Activated CD4-positive, alpha-beta T cell treated with anti-CD3 and anti-CD28 coated beads, Interleukin-2, amount 50 U/mL, for 24 hours (primary cell): Measurements from ENCODE around the gene METTL1.

ENCODE experiments used
- DNase-seq, 2 donors: peaks; one replicate each; pipeline ENCODE4 v3.0.0-alpha.2; 2020; ENCODE audit warnings: low read depth in 1 of 2, low spot score in 1 of 2

METTL1 gene

DNA sequence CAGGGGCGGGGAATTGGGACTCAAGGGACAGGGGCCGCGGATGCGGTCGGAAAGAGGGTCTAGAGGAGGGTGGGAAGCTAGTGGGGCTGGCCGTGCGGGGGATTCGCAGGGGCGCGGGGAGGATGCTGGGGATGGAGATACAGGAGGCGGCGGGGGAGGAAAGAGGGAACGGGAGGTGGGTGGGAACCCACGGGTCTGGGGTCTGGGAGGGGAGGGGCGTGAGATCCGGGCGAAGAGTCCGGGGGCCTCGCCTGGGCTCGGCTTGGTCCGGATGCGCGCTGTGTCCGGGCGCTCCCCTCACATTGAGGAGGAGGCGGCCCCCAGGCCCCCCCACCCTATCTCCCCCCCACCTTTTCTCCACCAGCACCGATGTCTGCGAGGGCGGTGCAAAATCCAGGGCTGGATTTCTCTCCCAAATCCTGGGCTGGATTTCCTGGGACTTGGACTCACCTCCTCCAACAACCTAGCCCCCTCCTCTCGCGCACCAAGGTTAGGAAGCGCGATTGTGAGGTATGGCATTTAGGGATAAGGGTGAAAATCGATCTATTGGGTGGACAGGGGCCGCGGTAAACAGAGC, 33.2 kb downstream of the METTL1 start, which contains the start of gene AGAP2:
AGAP2 (minus strand) TSS at position 82 of the 577 bp plus-strand sequence. CDS start 496 bp downstream, outside the sequence.
- DNase-seq: no peak

DNA sequence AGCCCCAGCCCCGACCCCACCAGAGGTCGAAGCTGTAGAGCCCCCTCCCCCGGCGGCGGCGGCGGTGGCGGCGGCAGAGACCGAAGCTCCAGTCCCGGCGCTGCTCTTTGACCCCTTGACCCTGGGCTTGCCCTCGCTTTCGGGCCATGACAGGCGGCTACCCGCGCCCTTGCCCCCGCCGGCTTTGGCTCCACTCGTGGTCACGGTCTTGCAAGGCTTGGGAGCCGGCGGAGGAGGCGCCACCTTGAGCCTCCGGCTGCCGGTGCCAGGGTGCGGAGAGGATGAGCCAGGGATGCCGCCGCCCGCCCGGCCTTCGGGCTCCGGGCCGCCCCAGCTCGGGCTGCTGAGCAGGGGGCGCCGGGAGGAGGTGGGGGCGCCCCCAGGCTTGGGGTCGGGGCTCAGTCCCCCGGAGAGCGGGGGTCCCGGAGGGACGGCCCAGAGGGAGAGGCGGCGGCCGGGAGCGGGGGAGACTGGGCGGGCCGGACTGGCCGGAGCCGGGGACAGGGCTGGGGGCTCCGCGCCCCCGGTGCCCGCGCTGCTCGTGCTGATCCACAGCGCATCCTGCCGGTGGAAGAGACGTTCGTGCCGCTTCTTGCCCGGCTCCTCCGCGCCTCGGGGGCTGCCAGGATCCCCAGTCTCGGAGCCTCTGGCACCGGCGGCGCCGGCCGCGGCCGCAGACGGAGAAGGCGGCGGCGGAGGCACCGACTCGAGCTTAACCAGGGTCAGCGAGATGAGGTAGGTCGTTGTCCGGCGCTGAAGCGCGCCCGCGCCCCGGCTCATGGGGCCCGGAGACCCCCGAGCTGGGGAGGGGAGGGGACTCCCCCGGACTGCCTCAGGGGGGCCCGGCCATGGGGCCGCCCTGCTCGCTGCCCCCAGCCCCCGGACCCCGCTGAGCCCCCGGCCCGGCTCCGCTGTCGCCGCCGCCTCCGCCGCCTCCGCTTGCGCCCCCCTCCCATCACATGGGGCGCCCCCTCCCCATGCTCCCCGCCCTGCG, 34.1 kb downstream of the METTL1 start:
- no peak for DNase-seq

DNA sequence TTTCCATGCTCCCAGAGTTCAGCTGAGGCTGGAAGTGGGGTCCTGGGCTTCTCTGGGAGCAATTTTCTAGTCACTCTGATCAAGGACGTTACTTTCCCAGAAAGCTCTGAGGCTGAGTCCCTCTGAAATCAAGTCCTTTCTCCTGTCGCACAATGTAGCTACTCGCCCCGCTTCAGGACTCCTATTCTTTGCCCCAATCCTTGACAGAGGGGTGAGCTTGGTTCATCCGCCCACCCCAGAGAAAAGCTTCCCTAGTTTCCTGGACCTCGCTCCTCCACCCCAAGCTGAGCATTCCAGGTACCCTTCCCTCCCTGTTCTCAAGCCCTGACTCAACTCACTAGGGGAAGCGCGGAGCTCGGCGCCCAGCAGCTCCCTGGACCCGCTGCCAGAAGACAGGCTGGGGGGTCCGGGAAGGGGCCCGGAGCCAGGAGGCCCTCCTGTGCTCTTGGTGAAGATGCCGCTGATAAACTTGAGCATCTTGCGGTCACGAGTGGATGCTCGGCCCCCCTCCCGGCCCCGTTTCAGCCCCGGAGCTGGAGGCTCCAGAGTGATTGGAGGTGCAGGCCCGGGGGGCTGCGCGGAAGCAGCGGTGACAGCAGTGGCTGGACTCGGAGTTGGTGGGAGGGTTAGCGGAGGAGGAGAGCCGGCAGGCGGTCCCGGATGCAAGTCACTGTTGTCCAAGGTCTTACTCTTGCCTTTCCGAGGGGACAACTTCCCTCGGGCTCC, 35.0 kb downstream of the METTL1 start:
- DNase-seq: no peak

DNA sequence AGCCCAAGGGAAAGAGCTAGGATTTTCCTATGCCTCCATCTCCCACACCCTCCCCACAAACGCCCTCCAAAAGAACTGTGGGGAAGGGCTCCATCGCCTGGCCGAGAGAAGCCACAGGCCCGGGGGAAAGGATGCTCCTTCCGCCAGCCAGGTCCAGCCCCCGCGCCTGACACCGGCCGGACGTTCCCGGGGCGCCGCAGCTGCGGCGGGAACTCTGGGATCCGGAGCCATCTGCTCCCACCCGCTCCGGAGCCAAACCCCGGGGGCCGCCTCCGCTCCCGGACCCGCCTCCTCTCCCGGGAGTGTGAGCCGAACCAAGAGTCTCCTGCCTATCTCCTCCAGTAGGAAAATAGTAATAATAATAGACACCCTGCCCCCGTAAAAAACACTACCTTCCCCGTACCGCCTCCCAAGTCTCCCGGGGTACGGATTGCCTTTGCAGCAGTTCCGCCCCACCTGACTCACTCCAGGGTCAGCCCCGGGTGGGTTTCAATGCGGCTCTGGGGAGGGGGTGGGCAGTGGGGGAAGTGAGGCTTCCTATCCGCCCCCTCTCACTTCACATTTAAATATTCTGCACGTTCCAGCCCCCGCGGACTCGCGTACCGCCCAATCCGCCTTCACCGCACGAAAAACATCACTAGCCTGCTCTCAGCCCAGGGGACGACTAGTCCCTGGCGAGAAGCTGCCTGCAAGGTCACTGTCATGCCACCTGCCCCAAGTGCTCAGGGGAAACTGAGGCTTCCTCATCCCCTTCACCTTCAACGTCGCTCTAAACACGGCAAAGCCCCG, 35.8 kb downstream of the METTL1 start:
- no peak for DNase-seq

DNA sequence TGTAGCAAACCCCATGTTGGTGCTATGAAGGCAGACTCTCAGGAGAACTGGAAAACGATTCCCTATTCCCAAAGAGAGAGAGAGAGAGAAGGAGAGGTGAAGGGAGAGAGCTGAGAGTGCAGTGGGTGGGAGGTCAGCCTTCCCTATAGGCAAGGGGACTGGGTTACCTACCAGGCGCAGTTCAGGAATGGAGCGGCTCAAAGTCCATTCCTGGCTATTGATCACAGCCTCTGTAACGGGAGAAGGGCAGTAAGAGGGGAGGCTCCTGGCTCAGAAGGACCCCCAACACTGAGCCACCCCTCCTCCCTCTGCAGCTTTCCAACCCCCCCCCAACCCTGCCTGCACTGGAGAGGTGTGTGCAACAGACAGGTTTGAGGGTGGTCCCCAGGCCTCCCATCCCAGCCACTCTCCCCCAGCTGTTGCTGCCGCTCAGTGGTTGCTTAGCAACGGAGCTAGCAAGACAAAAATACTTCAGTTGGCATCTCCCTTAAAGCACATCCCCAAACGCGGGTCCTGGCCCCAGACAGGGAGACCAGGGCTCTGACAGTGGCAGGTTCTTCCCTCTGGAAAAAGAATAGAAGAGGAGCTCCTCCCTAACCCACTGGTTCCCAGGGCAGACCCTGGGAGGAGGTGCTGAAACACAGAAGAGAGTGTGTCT, 36.6 kb downstream of the METTL1 start:
- no peak for DNase-seq

DNA sequence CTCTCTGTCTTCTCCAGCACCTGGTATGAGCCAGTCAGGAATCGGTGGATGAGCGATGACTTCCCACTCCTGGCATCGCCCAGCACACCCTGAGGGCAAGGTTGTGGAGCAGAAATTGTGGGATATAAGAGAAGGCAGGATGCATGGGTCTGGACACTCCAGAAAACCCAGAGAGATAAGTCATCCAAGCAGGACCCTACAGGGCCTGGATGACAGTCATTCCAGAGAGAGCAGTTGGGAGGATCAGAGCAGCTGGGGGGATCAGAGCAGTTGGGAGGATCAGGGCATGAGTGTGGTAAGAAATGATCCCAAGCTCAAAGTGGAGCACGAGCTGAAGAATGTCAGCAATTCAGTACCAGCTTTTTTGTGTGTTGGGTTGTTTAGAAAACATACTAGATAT, 37.3 kb downstream of the METTL1 start:
- DNase-seq: no peak

DNA sequence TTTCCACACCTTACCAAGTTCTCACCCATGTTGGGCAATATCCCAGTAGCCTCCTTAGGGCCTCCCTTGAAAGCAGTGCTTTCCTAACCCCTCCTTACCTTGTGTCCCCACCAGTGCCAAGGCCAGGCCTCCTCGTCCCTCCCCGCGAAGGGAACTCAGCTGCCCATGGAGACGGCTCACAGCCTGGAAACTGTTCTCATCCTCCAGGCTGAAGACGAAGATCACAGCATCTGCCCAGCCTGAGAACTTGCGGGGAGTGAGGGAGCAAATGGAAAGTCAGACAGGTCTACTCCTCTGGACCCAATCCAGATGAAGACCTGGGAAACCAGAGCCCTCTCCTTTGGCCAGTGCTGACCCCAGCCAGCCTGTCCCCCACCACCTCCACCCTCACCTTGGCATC, 38.0 kb downstream of the METTL1 start:
- DNase-seq: no peak

DNA sequence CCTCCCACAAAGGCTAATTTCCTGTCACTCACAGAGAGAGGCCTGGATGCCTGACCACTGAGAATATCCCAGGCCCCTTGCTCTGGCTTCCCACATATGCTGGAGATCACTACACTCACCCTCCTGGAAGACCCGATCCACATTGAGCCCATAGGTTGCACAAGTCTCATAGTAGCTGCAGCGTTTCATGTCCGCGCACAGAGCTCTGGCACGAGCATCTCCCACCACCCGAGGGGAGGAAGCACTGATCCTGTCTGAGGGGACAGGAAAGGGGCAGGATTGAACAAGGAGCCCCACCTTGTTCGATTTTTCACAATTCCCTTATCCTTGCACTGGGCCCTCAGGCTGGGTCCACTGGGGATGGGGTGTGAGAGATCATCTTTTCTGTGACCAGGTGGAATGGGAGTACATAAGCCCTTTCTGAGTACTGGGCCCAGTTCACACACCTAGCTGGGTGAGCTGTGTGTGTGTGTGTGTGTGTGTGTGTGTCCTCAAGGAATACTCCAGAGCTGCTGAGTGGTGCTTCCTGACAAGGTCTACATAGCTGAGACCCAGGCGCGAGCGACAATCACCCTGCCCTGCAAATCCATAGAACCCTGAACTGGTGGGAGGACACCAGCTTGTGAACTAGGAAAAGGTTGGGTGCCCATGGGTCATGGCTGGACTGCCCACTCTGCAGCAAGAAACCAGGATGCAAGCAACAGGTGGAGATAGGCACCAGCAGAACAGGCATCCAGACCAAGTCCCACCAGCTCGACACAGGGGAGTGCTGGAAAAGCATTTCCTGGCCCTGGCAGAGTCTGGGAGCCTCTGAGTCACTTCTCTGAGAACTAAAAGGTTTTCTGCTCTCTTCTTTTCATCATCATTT, 38.9 kb downstream of the METTL1 start:
- DNase-seq: no peak

DNA sequence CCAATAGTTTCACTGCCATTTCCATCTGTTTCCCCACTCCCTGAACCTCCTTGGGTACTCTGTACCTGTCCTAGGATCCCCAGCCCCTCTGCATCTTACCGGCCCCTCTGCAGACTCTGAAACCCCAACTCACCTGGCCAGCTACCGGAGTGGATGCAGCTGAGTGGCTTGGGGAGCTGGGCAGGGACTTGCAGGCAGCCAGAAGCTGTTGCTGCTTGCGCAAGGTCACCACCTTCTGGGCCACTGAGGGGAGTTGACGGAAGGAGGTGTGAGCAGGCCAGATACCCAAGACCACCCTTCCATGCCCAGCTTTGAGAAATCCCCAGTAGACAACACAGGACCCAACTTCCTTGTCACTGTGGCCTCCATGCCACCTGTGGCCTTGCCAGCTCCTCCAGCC, 39.6 kb downstream of the METTL1 start:
- DNase-seq: no peak

DNA sequence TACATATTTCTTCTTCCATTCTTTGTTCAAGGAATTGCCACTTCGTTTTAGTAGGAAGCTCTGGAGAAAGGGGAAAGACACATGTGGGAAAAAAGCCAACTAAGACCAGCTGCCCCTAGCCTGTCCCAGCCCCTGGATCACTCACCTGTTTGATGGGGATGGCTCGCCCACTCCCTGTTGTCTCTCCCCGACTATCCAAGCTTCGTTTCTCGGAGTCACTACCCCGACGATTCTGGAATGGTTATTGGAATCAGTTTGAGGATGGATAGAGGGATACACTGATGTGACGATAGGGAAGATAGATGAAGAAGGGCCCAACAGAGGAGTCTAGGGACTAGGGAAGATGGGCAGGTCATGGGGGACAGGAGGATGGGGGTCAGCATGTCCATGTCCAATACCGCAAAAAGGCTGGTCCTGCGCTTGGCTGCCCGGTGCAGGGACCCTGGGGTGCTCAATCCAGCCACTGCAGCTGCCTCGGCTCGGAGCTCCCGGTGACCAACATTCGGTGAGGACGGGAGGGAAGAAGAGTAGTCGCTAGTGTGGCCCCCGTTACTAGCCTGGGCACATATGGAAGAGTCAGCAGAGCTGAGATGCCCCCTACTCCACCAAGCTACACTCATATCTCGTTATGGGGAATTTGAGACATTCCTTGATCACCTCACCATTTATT, 40.4 kb downstream of the METTL1 start:
- DNase-seq: no peak

DNA sequence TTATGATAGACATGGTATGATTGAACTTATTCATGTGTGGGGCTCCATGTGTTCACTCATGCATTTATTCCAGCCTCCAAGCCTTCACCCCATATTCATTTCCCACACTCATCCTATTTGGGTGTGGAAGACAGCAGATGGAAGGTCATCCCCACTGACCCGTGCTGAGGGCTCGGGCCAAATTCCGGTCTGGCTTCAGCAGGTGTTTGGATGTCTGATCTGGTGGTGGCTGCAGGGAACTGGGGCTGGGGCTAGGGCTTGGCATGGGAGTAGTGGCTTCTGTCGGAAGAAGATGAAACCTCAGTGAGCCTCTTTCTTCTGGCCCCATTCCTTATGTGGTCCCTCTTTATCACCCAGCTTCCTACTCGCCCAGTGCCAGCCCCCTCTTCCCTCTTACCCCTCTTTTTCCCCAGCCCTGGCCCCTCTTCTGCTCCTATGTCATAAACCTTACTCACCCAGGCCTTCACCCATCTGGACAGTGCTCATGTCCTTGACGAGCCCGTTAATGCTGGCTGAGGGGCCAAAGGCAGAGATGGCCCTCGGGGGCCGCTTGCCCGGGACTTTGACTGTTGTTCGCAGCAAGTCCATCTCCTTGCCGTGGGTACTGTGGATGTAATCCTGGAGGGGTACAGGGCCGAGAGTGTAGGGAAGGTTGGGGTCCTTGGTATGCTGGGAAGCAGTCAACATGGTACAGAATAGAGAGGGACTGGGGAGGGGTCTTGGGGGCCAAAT, 41.4 kb downstream of the METTL1 start:
- no peak for DNase-seq

DNA sequence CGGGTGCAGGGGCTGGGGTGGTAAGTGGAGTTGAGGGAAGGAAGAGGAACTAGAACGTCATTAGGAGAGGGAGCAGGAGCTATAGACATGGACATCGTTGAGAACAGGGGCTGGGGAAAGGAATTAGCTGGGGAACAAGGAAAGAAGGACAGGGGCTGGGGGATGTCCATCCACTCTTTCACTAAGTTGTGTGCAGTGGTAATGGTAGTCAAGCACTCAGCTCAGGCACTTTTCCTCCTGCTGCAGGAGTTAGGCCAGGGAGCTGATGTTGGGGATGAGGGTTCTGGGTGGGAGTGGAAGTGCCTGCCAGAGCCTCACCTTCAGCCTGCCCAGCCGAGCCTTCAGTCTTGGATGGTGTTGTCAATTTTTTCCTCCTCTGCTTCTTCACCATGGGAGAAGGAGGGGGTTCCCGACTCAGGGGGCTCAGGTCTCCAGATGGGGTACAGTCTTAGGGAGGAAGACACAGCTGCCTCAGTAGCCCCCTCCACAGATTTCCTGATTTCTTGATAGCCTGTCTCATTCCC, 42.5 kb downstream of the METTL1 start:
- DNase-seq: no peak

DNA sequence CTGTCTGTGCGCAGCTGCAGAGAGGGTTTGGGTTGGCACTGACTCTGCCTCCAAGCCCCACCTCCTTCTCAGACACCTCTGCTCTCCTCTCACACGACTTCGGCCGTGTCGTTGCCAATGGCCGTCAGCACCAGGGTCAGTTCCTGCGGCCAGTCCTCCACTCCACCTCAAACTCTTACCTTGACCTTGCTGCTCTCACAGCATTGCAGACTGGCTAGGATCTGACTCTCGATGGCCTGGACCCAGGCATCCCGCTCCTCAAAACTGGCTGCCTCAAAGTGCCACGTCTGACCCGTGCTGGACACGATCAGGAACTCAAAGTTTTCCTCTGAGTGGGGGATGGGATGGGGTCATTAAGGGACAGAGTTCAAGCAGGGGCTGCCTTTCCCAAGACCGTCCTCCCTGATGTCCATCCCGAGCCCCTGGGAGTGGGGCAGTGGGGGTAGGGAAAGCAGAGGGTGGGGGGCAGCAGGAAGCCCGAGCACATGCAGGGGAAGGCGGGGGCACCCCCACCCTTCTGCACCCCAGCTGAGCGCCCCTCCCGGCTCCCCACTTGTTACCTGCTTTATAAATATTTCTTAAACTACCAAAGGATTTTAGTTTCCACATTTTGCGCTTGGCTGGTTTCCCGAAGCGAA, 44.0 kb downstream of the METTL1 start:
- DNase-seq: no peak

DNA sequence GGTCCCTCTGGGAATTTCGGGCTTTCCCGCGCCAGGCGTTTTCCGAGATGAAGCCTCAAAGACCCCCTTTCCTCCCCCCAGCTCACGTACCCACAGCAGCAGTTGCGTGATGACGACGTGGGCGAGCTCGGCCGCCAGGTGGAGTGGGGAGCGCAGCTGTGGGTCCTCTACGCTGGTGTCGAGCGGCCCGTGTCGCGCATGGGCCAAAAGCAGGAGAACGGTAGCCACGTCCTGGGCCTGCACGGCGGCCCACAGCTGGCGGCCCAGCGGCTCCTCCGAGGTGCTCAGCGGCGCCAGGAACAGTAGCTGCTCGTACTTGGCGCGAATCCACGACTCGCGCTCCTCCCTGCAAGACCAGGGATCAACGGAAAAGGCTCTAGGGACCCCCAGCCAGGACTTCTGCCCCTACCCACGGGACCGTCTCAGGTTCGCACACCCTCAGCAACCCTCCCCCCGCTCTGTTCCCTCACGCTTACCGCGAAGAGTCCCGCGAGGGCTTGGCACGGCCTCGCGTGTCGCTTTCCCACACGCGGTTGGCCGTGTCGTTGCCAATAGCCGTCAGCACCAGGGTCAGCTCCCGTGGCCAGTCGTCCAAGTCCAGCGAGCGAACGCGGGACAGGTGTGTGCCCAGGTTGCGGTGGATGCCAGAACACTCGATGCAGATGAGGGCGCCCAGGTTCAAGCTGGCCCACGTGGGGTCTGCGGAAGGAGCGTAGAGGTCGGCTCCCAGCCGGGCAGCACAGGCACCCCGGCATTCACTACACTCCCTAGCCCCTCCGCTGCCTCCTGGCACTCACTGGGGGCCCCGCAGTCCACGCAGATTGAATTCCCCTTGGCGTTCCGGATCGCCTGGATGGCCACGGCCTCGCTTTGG, 44.8 kb downstream of the METTL1 start:
- DNase-seq: no peak

DNA sequence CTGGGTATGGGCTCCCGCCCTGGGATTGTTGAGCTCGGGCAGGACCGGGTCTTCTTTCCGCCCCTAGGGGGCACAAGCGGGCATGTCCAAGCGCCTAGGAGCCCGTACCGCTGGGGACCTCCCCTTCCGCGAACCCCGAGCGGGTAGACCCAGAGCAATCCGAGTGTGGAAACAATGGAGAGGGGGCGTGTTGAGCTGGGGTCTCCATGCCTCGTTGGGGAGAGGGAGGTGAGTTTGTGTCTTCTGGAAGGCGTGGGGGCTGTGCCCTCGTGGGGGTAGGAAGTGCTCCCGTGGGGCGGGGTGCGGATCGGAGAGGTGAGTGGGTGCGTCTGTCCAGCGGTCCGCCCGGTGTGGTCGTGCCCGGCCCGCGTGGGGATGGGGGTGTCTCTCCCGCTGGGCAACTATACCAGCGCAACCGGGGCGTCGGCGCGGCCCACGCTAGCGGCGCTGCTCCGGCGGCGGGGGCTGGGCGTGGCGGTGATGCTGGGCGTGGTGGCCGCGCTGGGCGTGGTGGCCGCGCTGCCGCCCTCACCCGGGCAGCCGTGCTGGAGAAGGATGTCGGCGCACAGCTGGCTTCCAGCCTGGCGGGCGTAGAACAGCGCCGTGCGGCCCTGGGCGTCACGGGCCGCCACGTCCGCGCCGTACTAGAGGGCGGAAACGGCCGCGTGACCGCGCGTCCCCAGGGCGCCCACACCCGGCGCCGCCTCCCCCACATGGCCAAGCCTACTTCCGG, 45.6 kb downstream of the METTL1 start:
- DNase-seq: no peak

DNA sequence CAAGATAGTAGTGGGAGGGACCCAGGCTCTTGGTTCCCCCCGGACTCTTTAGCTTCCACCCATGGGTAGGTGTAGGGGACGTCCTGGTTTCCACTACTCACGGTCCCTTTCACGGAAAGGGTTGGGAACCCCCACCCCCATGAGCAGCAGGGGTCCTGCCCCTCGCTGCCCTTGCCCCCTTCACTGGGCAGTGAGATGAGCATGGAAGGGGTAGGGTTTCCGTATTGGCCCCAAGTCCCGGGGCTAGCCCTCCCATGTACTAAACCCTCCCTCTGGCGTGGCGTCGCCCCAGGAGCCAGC, 46.1 kb downstream of the METTL1 start:
- DNase-seq: no peak
